T-cell (primary cell): ENCODE results near the gene PRKAR1B. TPM values are rescaled to one million over a fixed set of nuclear protein-coding genes. Genes with fewer than 3 reads are reported as not detected.

ENCODE experiments used
- ATAC-seq, 4 experiments: fragments of 200-7000 bp in 3 of 4; fragments of 150-1000 bp in 1 of 4; cut with Tn5 transposase; replicated peaks in 1 of 4; 1 replicate in 3 of 4; 2 replicates in 1 of 4; pipeline ENCODE4 v1.10.0; 2021; ENCODE audit warnings: moderate library complexity in 3 of 4, mild to moderate bottlenecking in 2 of 4, moderate number of reproducible peaks in 1 of 4
- CTCF ChIA-PET, 2 donors: fragments of 300-600 bp; sonication (Branson Sonifier 250); formaldehyde crosslinking; loops; one replicate each; lab custom pipeline; 2022; ENCODE audit warnings: antibody characterized with exemption in 2 of 2; lab: Charles Lee
- POLR2A ChIA-PET, 2 donors: fragments of 300-600 bp; sonication (Branson Sonifier 250); formaldehyde crosslinking; loops; one replicate each; lab custom pipeline; 2022; ENCODE audit warnings: antibody characterized with exemption in 2 of 2; lab: Charles Lee
- DNase-seq, 35 experiments: peaks; one replicate each; pipeline versions ENCODE4 v3.0.0 to v3.0.0-alpha.2; 2013 to 2023
- H3K27ac ChIP-seq: one replicate; pipeline ENCODE4 v1.5.1; 2013; ENCODE audit warnings: low read length
- H3K27me3 ChIP-seq, 2 experiments: replicated peaks in 1 of 2; 1 replicate in 1 of 2; 2 replicates in 1 of 2; pipeline versions ENCODE4 v1.6.1 to v1.7.0; 2013; ENCODE audit warnings: low read length in 1 of 2, mixed read lengths in 1 of 2; ENCODE audit not compliant: control insufficient read depth in 2 of 2, insufficient read depth in 2 of 2; ENCODE audit errors: extremely low read depth in 1 of 2
- H3K36me3 ChIP-seq, 2 donors: 1 replicate in 1 of 2; 2 replicates in 1 of 2; pipeline versions ENCODE4 v1.6.1 to v1.7.0; 2013; ENCODE audit warnings: low read length in 1 of 2; ENCODE audit not compliant: control insufficient read depth in 2 of 2, insufficient read depth in 1 of 2; ENCODE audit errors: extremely low read depth in 1 of 2
- H3K4me1 ChIP-seq, 2 experiments: 1 replicate in 1 of 2; 2 replicates in 1 of 2; pipeline versions ENCODE4 v1.6.1 to v1.7.0; 2013; ENCODE audit warnings: low read length in 2 of 2, mixed read lengths in 1 of 2; ENCODE audit not compliant: insufficient read depth in 2 of 2, control insufficient read depth in 1 of 2; ENCODE audit errors: extremely low read depth in 1 of 2
- H3K4me3 ChIP-seq, 2 donors: 1 replicate in 1 of 2; 2 replicates in 1 of 2; pipeline versions ENCODE4 v1.5.1 to v1.7.0; 2013; ENCODE audit warnings: mild to moderate bottlenecking in 2 of 2, low read length in 1 of 2, moderate library complexity in 1 of 2; ENCODE audit not compliant: control insufficient read depth in 1 of 2; ENCODE audit errors: extremely low read depth in 1 of 2
- H3K9me3 ChIP-seq: 2 replicates; pipeline ENCODE4 v1.7.0; 2013
- H3K27ac Mint-ChIP-seq, 2 donors: one replicate each; pipeline ENCODE4 v1.8.0; 2020 to 2021; ENCODE audit warnings: mild to moderate bottlenecking in 2 of 2, mixed read lengths in 2 of 2
- H3K27me3 Mint-ChIP-seq, 2 donors: one replicate each; pipeline ENCODE4 v1.8.0; 2021 to 2022; ENCODE audit warnings: mixed read lengths in 2 of 2
- H3K36me3 Mint-ChIP-seq: one replicate; pipeline ENCODE4 v1.8.0; 2021; ENCODE audit warnings: mixed read lengths
- H3K4me1 Mint-ChIP-seq, 3 donors: one replicate each; pipeline ENCODE4 v1.8.0; 2020 to 2022; ENCODE audit warnings: mixed read lengths in 3 of 3, mild to moderate bottlenecking in 1 of 3
- H3K4me3 Mint-ChIP-seq, 3 donors: one replicate each; pipeline ENCODE4 v1.8.0; 2020 to 2022; ENCODE audit warnings: mild to moderate bottlenecking in 3 of 3, mixed read lengths in 3 of 3, moderate library complexity in 3 of 3
- H3K9me3 Mint-ChIP-seq, 3 donors: one replicate each; pipeline ENCODE4 v1.8.0; 2020 to 2022; ENCODE audit warnings: mixed read lengths in 3 of 3
- WGBS: methylation state at CpG from one replicate; pipeline ENCODE4 v1.1.5; 2013; ENCODE audit warnings: missing lambda C conversion rate; ENCODE audit not compliant: insufficient coverage; 5-methylcytosine and 5-hydroxymethylcytosine counted together
- total RNA-seq, 35 experiments: library from RNA in 6 of 35; stranded (reverse) in 6 of 35; fragments of 120-200 nt in 1 of 35; gene quantifications; one replicate each; pipeline versions ENCODE4 v1.2.1 to v1.2.4 and lab custom pipeline; 2013 to 2026

The PRKAR1B gene
- total RNA-seq, 5 donors from 2014 or later (not counting 1 experiment from before 2014, with no cell fraction given): 20.7 to 35.4 (median 24.4) TPM

GRCh38 chr7:726854-727103 is 302 bp downstream of the PRKAR1B start:
- Mint-ChIP-seq H3K27ac (no peak overlapping the region), H3K27me3 (no peaks in the 10 kb centered on the region)
- peak in 2 of 35 experiments; percentile 14 to 17 for DNase-seq

GRCh38 chr7:726084-726853 is 812 bp downstream of the PRKAR1B start, which contains the start of gene DNAAF5:
DNAAF5 (plus strand) TSS chr7:726699; CDS start chr7:726721, 22 bp downstream.
- H3K4me1 Mint-ChIP-seq: peaks cover 19 to 33% (median 24%) of the 10 kb centered on the region in 3 donors
- peaks cover 3 to 4% (median 4%) of the 10 kb centered on the region in 3 donors for H3K9me3 Mint-ChIP-seq
- peak within 1 kb of the TSS; percentile 69 to 80 (median 79) for H3K4me3 Mint-ChIP-seq
- peak; percentile 88 to 92 (median 90) for ATAC-seq
- CTCF ChIA-PET: interaction anchor here in 1 of 2 donors (0.5 kb wide), 1 partner anchor 53 kb away, joined by 3 read pairs; no protein-coding TSS in a partner anchor
- no peaks in the 10 kb centered on the region for H3K27me3 ChIP-seq
- H3K4me1 ChIP-seq: peaks cover 4 to 26% of the 10 kb centered on the region in 2 experiments
- H3K27ac Mint-ChIP-seq: peak within 1 kb of the TSS; percentile 63 to 69
- no peaks in the 10 kb centered on the region for H3K9me3 ChIP-seq
- POLR2A ChIA-PET: no interaction called here
- no peaks in the 10 kb centered on the region for H3K27me3 Mint-ChIP-seq
- H3K27ac ChIP-seq: peak within 1 kb of the TSS; percentile 56
- peak within 1 kb of the TSS; percentile 77 to 88 for H3K4me3 ChIP-seq
- WGBS: 4% methylated on average over 54 of the region's 56 CpGs
- peak; percentile 70 to 90 (median 82) for DNase-seq
- H3K36me3 ChIP-seq: no peaks in the 10 kb centered on the region
- H3K36me3 Mint-ChIP-seq: peaks cover 29% of the 10 kb centered on the region

More at GRCh38 chr7:726854-727103, 302 bp downstream of the PRKAR1B start:
- no peaks in the 10 kb centered on the region for H3K9me3 ChIP-seq
- ATAC-seq: peak; percentile 39 to 55 (median 41)
- H3K4me1 ChIP-seq: peaks cover 4 to 26% of the 10 kb centered on the region in 2 experiments
- ChIA-PET POLR2A (no interaction called here), CTCF (interaction anchor here in 1 of 2 donors (0.5 kb wide), 1 partner anchor 54 kb away, joined by 3 read pairs; no protein-coding TSS in a partner anchor)
- H3K27me3 ChIP-seq: no peaks in the 10 kb centered on the region
- peaks cover 1 to 2% (median 2%) of the 10 kb centered on the region in 3 donors for H3K9me3 Mint-ChIP-seq
- peak overlapping the region in 1 of 3 donors; percentile 75 for H3K4me3 Mint-ChIP-seq
- no peaks in the 10 kb centered on the region for H3K36me3 ChIP-seq
- H3K36me3 Mint-ChIP-seq: peaks cover 26% of the 10 kb centered on the region
- under 1% methylated on average over 39 of the region's 39 CpGs for WGBS
- peaks cover 19 to 33% (median 24%) of the 10 kb centered on the region in 3 donors for H3K4me1 Mint-ChIP-seq
- peak overlapping the region; percentile 77 to 88 for H3K4me3 ChIP-seq
- H3K27ac ChIP-seq: no peak overlapping the region

GRCh38 chr7:725223-726005 is 1.7 kb downstream of the PRKAR1B start:
- DNase-seq (no peak), ATAC-seq (no peak)
- ChIA-PET CTCF (no interaction called here), POLR2A (no interaction called here)
- no peaks in the 10 kb centered on the region for H3K27me3 ChIP-seq
- Mint-ChIP-seq H3K36me3 (peaks cover 35% of the 10 kb centered on the region), H3K4me1 (peaks cover 19 to 33% (median 24%) of the 10 kb centered on the region in 3 donors), H3K27ac (peak overlapping the region; percentile 34 to 63), H3K9me3 (peaks cover 4 to 7% (median 4%) of the 10 kb centered on the region in 3 donors), H3K4me3 (peak overlapping the region; percentile 68 to 75 (median 72)), H3K27me3 (no peaks in the 10 kb centered on the region)
- no peaks in the 10 kb centered on the region for H3K9me3 ChIP-seq
- no peak overlapping the region for H3K27ac ChIP-seq
- peaks cover 4 to 26% of the 10 kb centered on the region in 2 experiments for H3K4me1 ChIP-seq
- H3K4me3 ChIP-seq: peak overlapping the region in 1 of 2 donors; percentile 77
- 79% methylated on average over 4 of the region's 8 CpGs for WGBS
- H3K36me3 ChIP-seq: no peaks in the 10 kb centered on the region

GRCh38 chr7:724298-724697 is 2.8 kb downstream of the PRKAR1B start:
- Mint-ChIP-seq H3K4me1 (peaks cover 19 to 33% (median 24%) of the 10 kb centered on the region in 3 donors), H3K36me3 (peaks cover 29% of the 10 kb centered on the region), H3K27me3 (no peaks in the 10 kb centered on the region), H3K27ac (no peak overlapping the region), H3K4me3 (no peak overlapping the region), H3K9me3 (peaks cover 4 to 7% (median 4%) of the 10 kb centered on the region in 3 donors)
- no peak for DNase-seq
- no peaks in the 10 kb centered on the region for H3K27me3 ChIP-seq
- H3K4me3 ChIP-seq: no peak overlapping the region
- H3K27ac ChIP-seq: no peak overlapping the region
- no peaks in the 10 kb centered on the region for H3K9me3 ChIP-seq
- POLR2A ChIA-PET: no interaction called here
- no peaks in the 10 kb centered on the region for H3K36me3 ChIP-seq
- no peak for ATAC-seq
- CTCF ChIA-PET: no interaction called here
- WGBS: 96% methylated on average over 7 of the region's 7 CpGs
- peaks cover 4 to 26% of the 10 kb centered on the region in 2 experiments for H3K4me1 ChIP-seq

- DNase-seq: no peak
These were observed 3.5 kb downstream of the PRKAR1B start for GRCh38 chr7:723541-723940.

GRCh38 chr7:721619-722248 is 5.3 kb downstream of the PRKAR1B start:
- no peak overlapping the region for H3K27ac ChIP-seq
- Mint-ChIP-seq H3K4me3 (no peak overlapping the region), H3K27me3 (no peaks in the 10 kb centered on the region), H3K9me3 (peaks cover 4 to 7% (median 4%) of the 10 kb centered on the region in 3 donors), H3K36me3 (peaks cover 29% of the 10 kb centered on the region), H3K27ac (no peak overlapping the region), H3K4me1 (peaks cover 10 to 21% (median 11%) of the 10 kb centered on the region in 3 donors)
- H3K36me3 ChIP-seq: no peaks in the 10 kb centered on the region
- DNase-seq (no peak), ATAC-seq (no peak)
- ChIA-PET POLR2A (no interaction called here), CTCF (interaction anchor here in 1 of 2 donors (0.6 to 0.7 kb wide), 2 partner anchors 96 to 433 kb away, joined by 3 to 5 read pairs; no protein-coding TSS in a partner anchor)
- peaks cover 2 to 12% of the 10 kb centered on the region in 2 experiments for H3K4me1 ChIP-seq
- H3K9me3 ChIP-seq: no peaks in the 10 kb centered on the region
- H3K27me3 ChIP-seq: no peaks in the 10 kb centered on the region
- no peak overlapping the region for H3K4me3 ChIP-seq
- WGBS: no CpG with 5 or more reads among the region's 5 CpGs

More at GRCh38 chr7:723541-723940, 3.5 kb downstream of the PRKAR1B start:
- Mint-ChIP-seq H3K9me3 (peaks cover 4 to 7% (median 4%) of the 10 kb centered on the region in 3 donors), H3K4me3 (no peak overlapping the region), H3K36me3 (peaks cover 29% of the 10 kb centered on the region), H3K27me3 (no peaks in the 10 kb centered on the region), H3K27ac (no peak overlapping the region), H3K4me1 (peaks cover 18 to 33% (median 20%) of the 10 kb centered on the region in 3 donors)
- CTCF ChIA-PET: no interaction called here
- H3K27me3 ChIP-seq: no peaks in the 10 kb centered on the region
- POLR2A ChIA-PET: no interaction called here
- no peak overlapping the region for H3K4me3 ChIP-seq
- H3K36me3 ChIP-seq: no peaks in the 10 kb centered on the region
- H3K4me1 ChIP-seq: peaks cover 4 to 24% of the 10 kb centered on the region in 2 experiments
- H3K27ac ChIP-seq: no peak overlapping the region
- ATAC-seq: no peak
- H3K9me3 ChIP-seq: no peaks in the 10 kb centered on the region
- 96% methylated on average over 3 of the region's 9 CpGs for WGBS
